Keratinocyte (primary cell): Measurements from ENCODE around the gene DRGX. TPM values are rescaled to one million over a fixed set of nuclear protein-coding genes. Genes with fewer than 3 reads are reported as not detected.

Source experiments
- DNase-seq: peaks from one replicate; pipeline ENCODE4 v3.0.0-alpha.2; 2011; ENCODE audit warnings: low read depth, missing footprints, low spot score
- FAIRE-seq: peaks from 2 replicates; lab custom pipeline; 2011; peaks lifted over from hg19 to GRCh38; lab: Jason Lieb, UNC
- H2AFZ ChIP-seq: 2 replicates; pipeline ENCODE4 v1.6.0; 2012; ENCODE audit warnings: low read length, control low read depth, inconsistent platforms; ENCODE audit not compliant: control insufficient read depth
- H3K27ac ChIP-seq: 2 replicates; pipeline ENCODE4 v1.5.1; 2011; ENCODE audit warnings: low read length; ENCODE audit not compliant: control insufficient read depth, insufficient read depth
- H3K27me3 ChIP-seq: 3 replicates; pipeline ENCODE4 v1.6.0; 2011; ENCODE audit warnings: low read length; ENCODE audit not compliant: control insufficient read depth, insufficient read depth; ENCODE audit errors: extremely low read depth
- H3K36me3 ChIP-seq, 2 experiments: 2 replicates in 1 of 2; 3 replicates in 1 of 2; pipeline ENCODE4 v1.5.1; 2011; ENCODE audit warnings: low read length in 2 of 2, mild to moderate bottlenecking in 1 of 2; ENCODE audit not compliant: control insufficient read depth in 2 of 2, insufficient read depth in 2 of 2; ENCODE audit errors: extremely low read depth in 1 of 2
- H3K4me1 ChIP-seq: 3 replicates; pipeline ENCODE4 v1.5.1; 2011; ENCODE audit warnings: low read length; ENCODE audit not compliant: control insufficient read depth, insufficient read depth; ENCODE audit errors: extremely low read depth
- H3K4me2 ChIP-seq: 3 replicates; pipeline ENCODE4 v1.6.0; 2011; ENCODE audit warnings: low read depth, low read length; ENCODE audit not compliant: control insufficient read depth, insufficient read depth; ENCODE audit errors: extremely low read depth
- H3K4me3 ChIP-seq, 3 experiments: fragments of 200-600 bp in 1 of 3; sonication (generic) in 1 of 3; 2 replicates in 2 of 3; 3 replicates in 1 of 3; pipeline ENCODE4 v1.5.1; 2011 to 2016; ENCODE audit warnings: low read length in 3 of 3, mild to moderate bottlenecking in 3 of 3, control low read depth in 2 of 3, inconsistent platforms in 1 of 3, low read depth in 1 of 3, mixed read lengths in 1 of 3, mixed run types in 1 of 3, moderate library complexity in 1 of 3; ENCODE audit not compliant: control insufficient read depth in 2 of 3, insufficient read depth in 2 of 3; ENCODE audit errors: extremely low read depth in 1 of 3
- H3K79me2 ChIP-seq: 2 replicates; pipeline ENCODE4 v1.6.0; 2012; ENCODE audit warnings: low read length; ENCODE audit not compliant: control insufficient read depth, insufficient read depth
- H3K9ac ChIP-seq: 3 replicates; pipeline ENCODE4 v1.6.0; 2011; ENCODE audit warnings: low read length; ENCODE audit not compliant: control insufficient read depth, insufficient read depth; ENCODE audit errors: extremely low read depth
- H3K9me1 ChIP-seq: 3 replicates; pipeline ENCODE4 v1.6.0; 2011; ENCODE audit warnings: low read length; ENCODE audit not compliant: control insufficient read depth, insufficient read depth; ENCODE audit errors: extremely low read depth
- H3K9me3 ChIP-seq: 2 replicates; pipeline ENCODE4 v1.5.1; 2012; ENCODE audit warnings: low read depth, low read length; ENCODE audit not compliant: control insufficient read depth
- H4K20me1 ChIP-seq: 3 replicates; pipeline ENCODE4 v1.6.0; 2011; ENCODE audit warnings: low read length; ENCODE audit not compliant: control insufficient read depth, insufficient read depth; ENCODE audit errors: extremely low read depth
- CTCF ChIP-seq, 3 experiments: IDR thresholded peaks in 1 of 3; conservative IDR thresholded peaks in 1 of 3; optimal IDR thresholded peaks in 1 of 3; 2 replicates in 2 of 3; 3 replicates in 1 of 3; pipeline versions ENCODE3 to v1.5.1; 2011; ENCODE audit warnings: low read length in 3 of 3, mild to moderate bottlenecking in 3 of 3, moderate library complexity in 2 of 3, control low read depth in 1 of 3, inconsistent platforms in 1 of 3; ENCODE audit not compliant: insufficient read depth in 2 of 3; ENCODE audit errors: extremely low read depth in 1 of 3
- EZH2 ChIP-seq: IDR thresholded peaks from one replicate; pipeline ENCODE4 v1.6.1; 2012; ENCODE audit warnings: inconsistent platforms, mild to moderate bottlenecking, low read length, moderate library complexity
- dilution Hi-C: fragments of 300-500 bp; cut with MboI; formaldehyde crosslinking; loops from one replicate; pipeline ENCODE4 v1.7.0; 2020; ENCODE audit warnings: low sequenced_read_pairs; ENCODE audit not compliant: extremely low pct_ligation_motif_present
- polyA plus RNA-seq, 5 experiments: library from polyadenylated mRNA; depleted of rRNA in 3 of 5; stranded (reverse) in 3 of 5; stranded (forward) in 1 of 5; unstranded in 1 of 5; fragments of >200 nt; gene quantifications; 1 replicate in 1 of 5; 2 replicates in 3 of 5; 3 replicates in 1 of 5; pipeline versions ENCODE4 v1.2.1 to v1.2.3, GENCODE V29; 2011 to 2012; ENCODE audit warnings: missing spikeins in 2 of 5, low read depth in 1 of 5, low replicate concordance in 1 of 5

The DRGX gene
- polyA plus RNA-seq, 1 donor (not counting 4 experiments of a cell fraction or from before 2014, with no cell fraction given) = not detected

GRCh38 chr10:49351669-49352068 is 44.2 kb downstream of the DRGX start:
- TF ChIP-seq EZH2 (no peak), CTCF (optimal IDR thresholded peaks at IDR 0.05 in 1 of 3, IDR thresholded peaks at IDR 0.05 in 1 of 3, conservative IDR thresholded peaks at IDR 0.05 in 1 of 3; ENCODE audit: extremely low read depth in 1 of 3, insufficient read depth in 2 of 3, low read length in 3 of 3) (no peak)
- no peak for FAIRE-seq
- no peak for DNase-seq

DNA sequence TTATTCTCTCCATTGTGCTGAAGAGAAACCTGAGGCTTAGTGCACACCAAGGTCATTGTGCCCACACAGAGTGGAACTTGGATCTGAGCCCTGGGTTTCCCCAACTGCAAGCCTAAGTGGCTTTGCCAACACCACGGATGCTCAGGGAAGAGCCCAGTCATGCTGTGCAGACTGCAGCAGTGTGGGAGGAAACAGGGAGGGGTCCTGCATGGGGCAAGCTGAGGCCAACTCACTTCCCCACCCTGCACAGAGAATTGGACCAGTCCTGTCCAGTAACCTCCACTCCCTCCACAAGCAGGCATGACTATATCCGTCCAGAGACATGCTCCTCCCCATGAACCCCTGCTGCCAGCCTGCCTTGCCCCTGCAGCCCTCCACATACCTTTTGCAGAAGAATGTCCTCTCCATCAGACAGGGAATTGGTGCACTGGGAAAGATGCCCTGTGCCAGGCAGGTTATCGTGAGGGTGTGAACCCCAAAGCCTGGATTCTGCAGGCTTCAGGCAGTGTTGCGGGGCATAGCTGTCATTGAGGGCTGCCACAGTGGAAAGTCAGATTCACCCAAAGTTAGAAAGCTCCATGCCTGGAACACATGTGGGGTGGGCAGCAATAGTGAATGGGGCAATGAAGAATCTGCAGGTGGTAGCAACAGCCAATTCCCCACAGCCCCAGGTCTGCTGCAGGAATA is 44.9 kb downstream of the DRGX start:
- H2AFZ ChIP-seq = no peak overlapping the region
- H3K27ac ChIP-seq = no peak overlapping the region
- no peaks in the 10 kb centered on the region for H3K9me3 ChIP-seq
- no peaks in the 10 kb centered on the region for H3K4me1 ChIP-seq
- H3K4me3 ChIP-seq = no peak overlapping the region
- H3K9me1 ChIP-seq = no peaks in the 10 kb centered on the region
- no peak overlapping the region for H3K4me2 ChIP-seq
- DNase-seq = no peak
- no peak for FAIRE-seq
- no peaks in the 10 kb centered on the region for H3K79me2 ChIP-seq
- TF ChIP-seq CTCF (optimal IDR thresholded peaks at IDR 0.05 in 1 of 3, IDR thresholded peaks at IDR 0.05 in 1 of 3, conservative IDR thresholded peaks at IDR 0.05 in 1 of 3; ENCODE audit: extremely low read depth in 1 of 3, insufficient read depth in 2 of 3, low read length in 3 of 3) (no peak), EZH2 (no peak)
- H3K27me3 ChIP-seq = no peaks in the 10 kb centered on the region
- no peaks in the 10 kb centered on the region for H3K36me3 ChIP-seq
- dilution Hi-C loops = no loop called here
- no peaks in the 10 kb centered on the region for H4K20me1 ChIP-seq
- no peak overlapping the region for H3K9ac ChIP-seq

More at GRCh38 chr10:49351669-49352068, 44.2 kb downstream of the DRGX start:
- dilution Hi-C loops = no loop called here
- Histone ChIP-seq H3K36me3 (no peaks in the 10 kb centered on the region), H3K9me1 (no peaks in the 10 kb centered on the region), H3K9me3 (no peaks in the 10 kb centered on the region), H3K27me3 (no peaks in the 10 kb centered on the region), H3K9ac (no peak overlapping the region), H3K4me3 (no peak overlapping the region), H3K4me2 (no peak overlapping the region), H4K20me1 (no peaks in the 10 kb centered on the region), H3K4me1 (no peaks in the 10 kb centered on the region), H3K79me2 (no peaks in the 10 kb centered on the region), H3K27ac (no peak overlapping the region), H2AFZ (no peak overlapping the region)
